Skin epidermis (tissue), 12 donors: ENCODE measurements around the gene IL22RA1.
A peak's percentile ranks its signal among the peaks of the same experiment; 100 is the strongest.

ENCODE experiments used
- H3K27ac ChIP-seq, 21 experiments: fragments of 200-600 bp; sonication (generic) in 11 of 21; one replicate each; pipeline ENCODE4 v1.5.0; 2020; ENCODE audit warnings: mild to moderate bottlenecking in 3 of 21, inconsistent platforms in 2 of 21, moderate library complexity in 2 of 21
- H3K4me3 ChIP-seq, 7 experiments: fragments of 200-600 bp; sonication (generic) in 2 of 7; one replicate each; pipeline ENCODE4 v1.5.0; 2020; ENCODE audit warnings: inconsistent platforms in 2 of 7, mild to moderate bottlenecking in 2 of 7, moderate library complexity in 1 of 7

Gene IL22RA1

DNA sequence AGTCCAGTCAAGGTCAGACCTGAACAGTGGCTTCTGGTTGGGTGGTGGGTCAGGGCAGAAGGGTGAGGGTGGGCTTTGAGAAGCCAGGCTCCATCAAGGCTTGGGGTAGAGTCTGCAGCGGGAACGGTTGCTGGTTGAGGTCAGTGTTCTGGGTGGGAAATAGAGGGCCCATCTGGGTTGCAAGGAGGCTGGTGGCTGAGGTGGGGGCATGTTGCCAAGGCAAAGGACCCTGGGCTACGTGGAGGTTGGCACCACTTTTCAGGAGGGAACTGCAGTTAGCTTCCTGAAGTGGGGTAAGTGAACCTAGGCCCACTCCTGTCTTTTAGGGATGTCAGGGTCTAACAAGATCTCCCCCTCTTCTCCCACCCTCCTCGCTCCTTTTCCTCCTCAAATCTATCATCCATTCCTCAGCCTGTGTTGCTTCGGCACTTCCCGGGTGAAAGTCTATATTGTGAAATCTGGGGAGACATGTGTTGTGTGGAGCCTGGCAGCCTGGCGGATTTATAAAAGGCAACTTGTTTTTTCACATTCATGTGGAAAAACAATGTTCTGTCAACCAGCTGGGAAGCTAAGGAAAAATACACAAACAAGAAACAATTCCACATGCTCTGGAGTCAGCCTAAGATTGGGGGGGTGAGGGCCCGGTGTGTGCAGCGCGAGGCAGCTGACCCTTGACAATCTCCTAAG lies 1.5 kb downstream of the IL22RA1 start:
- peak overlapping the region in 10 of 21 experiments; percentile 19 to 82 (median 68) for H3K27ac ChIP-seq
- H3K4me3 ChIP-seq = peak overlapping the region in 4 of 7 experiments; percentile 39 to 60 (median 44)

DNA sequence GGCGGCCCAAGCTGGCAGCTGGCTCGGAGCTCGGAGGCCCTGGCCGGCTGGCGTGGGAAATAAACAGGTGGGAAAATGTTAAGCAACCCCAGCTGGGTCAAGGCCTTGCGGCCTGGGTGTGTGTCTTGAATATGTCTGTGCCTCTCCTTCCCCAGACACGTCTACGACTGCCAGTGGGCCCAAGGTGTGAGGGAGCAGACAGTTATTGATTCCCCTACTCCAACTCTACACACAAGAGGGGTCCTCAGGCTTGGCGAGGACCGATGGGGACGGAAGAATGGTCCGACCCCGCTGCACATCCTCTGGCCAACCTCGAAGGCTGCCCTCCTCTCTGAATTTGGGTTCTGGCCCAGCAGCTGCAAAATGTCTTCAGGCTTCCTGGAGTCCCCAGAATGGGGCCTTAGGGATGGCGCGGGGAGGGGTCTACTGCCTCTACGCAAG lies 2.2 kb downstream of the IL22RA1 start:
- H3K4me3 ChIP-seq = no peak overlapping the region

DNA sequence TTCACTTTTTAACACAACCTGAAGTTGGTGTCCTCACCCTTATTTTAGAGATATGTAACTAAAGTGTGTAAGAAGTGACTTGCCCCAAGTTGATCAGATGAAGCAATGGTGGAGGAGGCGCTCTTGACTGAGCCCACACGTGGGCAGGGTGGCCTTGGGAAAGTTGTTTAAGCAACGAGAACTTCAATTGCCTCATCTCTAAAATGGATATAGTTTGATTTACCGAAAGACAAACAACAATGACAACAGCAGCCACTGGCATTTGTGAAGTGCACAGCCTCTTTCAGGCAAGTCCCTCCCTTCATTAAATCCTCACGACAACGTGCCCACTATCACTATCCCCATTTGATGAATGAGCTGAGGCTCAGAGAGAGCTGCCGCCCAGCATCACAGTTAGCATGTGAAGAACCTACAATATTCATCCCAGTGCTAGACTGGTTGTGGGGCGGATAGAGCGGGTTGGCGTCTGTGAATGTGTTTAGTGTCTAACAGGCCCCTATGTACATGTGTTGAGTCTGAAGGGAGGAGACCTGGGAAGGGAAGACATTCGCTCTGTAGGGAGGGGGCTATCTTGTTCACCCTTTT lies 3.0 kb downstream of the IL22RA1 start:
- H3K27ac ChIP-seq = peak overlapping the region in 4 of 21 experiments; percentile 3 to 60 (median 38)

More for the DNA sequence above, 2.2 kb downstream of the IL22RA1 start:
- H3K27ac ChIP-seq = peak overlapping the region in 4 of 21 experiments; percentile 43 to 68 (median 64)

DNA sequence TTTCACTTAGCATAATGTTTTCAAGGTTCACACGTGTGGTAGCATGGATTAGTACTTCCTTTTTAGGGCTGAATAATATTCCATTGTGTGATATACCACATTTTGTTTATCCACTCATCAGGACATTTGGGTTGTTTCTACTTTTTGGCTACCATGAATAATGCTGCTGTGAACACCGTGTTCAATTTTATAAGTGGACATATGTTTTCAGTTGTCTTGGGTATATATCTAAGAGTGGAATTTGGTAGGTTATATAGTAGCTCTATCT lies 3.8 kb downstream of the IL22RA1 start:
- Histone ChIP-seq H3K27ac (no peak overlapping the region), H3K4me3 (no peak overlapping the region)

More for the DNA sequence above, 3.0 kb downstream of the IL22RA1 start:
- H3K4me3 ChIP-seq = no peak overlapping the region

DNA sequence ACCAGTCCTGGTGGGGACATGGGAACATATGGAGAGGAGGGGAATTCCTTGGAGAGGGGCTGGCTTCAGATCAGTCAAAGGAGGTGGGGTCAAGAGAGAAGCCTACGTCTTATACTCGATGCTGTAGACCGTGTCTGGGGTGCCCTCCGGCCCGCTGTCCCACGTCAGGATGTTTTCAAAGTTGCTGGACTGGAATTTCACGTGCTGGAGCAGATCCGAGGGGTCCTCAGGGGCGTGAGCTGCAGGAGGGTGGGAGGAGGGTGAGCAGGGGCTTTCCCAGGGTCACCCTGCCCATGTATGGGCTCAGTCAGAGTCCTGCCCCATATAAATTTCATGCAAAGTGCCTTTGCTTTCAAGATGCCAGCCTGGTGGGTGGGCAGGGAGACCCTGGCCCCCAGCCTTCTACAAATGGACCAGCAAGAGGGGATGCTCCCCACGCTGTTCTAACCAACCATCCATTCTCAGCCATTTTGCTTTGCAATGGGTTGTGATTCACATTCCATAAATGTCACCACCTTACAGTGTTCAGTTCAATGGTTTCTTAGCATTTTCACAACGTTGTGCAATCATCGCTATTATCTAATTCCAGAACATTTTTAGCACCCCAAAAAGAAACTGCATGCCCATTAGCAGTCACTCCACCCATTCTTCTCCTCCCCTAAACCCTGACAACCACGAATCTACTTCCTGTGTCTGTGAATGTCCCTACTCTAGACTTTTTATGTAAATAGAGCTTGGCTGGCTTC lies 4.3 kb downstream of the IL22RA1 start:
- no peak overlapping the region for H3K27ac ChIP-seq
- H3K4me3 ChIP-seq = no peak overlapping the region

DNA sequence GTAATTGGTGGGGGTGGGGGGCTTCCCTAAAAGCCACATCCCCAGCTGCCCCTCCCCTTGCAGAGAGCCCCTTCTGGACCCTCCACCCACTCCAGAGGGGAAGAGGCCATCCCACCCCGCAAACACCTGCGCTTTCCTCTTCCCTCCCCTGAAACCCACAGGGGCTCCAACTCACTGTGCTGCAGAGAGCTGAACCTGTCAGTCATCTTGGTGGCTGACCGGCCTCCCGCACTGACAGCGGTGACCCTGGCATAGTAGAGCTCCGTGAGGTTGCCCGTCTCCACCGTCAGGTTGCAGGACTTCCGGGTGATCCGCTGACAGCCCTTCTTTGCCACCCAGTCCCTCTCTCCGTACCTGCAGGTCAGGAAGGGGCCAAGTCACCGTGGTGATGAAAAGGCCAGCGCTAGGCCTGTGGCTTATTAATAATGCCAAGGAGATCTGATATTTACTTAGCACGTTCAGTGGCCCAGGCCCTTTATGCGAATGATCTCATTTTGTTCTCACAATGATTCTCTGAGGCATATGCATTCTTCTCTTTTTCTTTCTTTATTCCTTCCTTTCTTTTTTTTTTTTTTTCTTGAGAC lies 5.9 kb downstream of the IL22RA1 start:
- no peak overlapping the region for H3K27ac ChIP-seq
- H3K4me3 ChIP-seq = no peak overlapping the region

DNA sequence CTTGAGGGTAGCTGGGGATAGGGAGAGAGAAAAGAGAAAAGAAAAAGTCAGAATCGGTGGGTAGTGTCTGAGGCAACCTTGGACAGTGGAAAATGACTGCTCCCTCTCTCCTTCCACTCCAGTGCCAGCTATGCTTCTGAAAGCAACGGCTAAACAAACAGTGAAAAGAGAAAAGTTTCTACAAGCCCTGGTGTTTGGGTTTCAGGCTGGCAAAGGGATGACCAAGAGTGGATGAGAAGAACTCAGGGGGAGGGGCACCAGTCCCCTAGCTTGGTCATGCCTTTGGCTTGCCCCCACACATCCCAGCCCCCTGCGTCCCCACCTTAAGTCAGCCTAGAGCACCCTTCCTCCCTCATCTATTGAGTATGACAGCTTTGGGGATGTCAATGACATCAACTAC lies 8.6 kb downstream of the IL22RA1 start:
- Histone ChIP-seq H3K4me3 (no peak overlapping the region), H3K27ac (no peak overlapping the region)

DNA sequence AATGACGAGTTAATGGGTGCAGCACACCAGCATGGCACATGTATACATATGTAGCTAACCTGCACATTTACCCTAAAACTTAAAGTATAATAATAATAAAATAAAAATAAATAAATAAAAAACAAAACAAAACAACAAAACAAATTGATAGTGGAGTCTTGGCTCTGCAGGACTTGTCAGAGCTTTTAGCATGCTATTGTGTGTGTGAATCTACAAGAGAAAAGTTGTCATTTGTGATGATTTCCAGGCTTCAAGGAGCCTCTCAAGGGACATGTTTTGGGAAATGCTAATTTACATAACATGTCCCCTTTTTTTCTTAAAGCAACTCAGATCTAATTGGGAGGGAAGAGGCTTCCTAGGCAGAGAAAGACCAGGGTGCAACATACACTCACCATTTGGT lies 9.1 kb downstream of the IL22RA1 start:
- no peak overlapping the region for H3K27ac ChIP-seq
- no peak overlapping the region for H3K4me3 ChIP-seq

DNA sequence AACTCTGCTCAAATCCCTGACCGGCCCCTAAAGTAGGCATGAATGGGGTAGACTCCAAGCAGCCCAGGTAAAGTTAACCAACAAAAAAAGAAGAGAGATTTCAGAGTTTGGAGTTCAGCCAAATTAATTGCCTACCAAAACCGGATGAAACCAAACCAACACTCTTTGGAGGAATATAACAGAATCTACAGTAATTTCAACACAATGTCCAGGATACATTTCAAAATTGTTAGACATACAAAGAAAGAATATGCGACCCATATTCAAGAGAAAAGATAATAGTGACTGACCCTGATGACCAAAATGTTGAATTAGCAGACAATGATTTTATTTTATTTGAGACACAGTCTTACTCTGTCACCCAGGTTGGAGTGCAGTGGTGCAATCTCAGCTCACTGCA lies 12.6 kb downstream of the IL22RA1 start:
- H3K27ac ChIP-seq = no peak overlapping the region

DNA sequence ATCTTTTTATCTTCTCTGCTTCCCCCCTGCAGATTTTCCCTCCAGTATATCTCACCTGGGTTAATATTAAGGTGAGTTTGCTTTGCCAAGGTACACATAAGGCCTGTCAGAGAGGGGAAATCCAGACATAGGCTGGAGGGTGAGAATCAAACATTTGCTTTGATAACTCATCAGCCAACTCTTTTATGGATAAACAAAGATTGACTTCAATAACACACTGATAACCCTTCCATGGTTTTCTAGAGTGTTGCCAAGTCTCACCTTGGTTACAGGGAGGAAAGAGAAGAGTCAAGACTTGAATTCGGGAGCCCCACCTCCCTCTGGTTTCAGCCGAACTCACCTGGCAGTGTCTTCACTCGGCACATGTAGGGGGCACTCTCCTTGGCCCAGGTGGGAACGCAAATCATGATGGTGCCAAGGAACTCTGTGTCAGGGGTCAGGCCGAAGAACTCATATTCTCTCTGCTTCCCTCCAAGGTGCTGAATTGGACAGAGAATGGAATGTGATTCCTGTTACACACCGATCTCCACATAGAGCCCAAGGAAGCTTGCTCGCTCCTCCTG lies 15.1 kb downstream of the IL22RA1 start:
- Histone ChIP-seq H3K27ac (no peak overlapping the region), H3K4me3 (no peak overlapping the region)

More for the DNA sequence above, 12.6 kb downstream of the IL22RA1 start:
- no peak overlapping the region for H3K4me3 ChIP-seq

DNA sequence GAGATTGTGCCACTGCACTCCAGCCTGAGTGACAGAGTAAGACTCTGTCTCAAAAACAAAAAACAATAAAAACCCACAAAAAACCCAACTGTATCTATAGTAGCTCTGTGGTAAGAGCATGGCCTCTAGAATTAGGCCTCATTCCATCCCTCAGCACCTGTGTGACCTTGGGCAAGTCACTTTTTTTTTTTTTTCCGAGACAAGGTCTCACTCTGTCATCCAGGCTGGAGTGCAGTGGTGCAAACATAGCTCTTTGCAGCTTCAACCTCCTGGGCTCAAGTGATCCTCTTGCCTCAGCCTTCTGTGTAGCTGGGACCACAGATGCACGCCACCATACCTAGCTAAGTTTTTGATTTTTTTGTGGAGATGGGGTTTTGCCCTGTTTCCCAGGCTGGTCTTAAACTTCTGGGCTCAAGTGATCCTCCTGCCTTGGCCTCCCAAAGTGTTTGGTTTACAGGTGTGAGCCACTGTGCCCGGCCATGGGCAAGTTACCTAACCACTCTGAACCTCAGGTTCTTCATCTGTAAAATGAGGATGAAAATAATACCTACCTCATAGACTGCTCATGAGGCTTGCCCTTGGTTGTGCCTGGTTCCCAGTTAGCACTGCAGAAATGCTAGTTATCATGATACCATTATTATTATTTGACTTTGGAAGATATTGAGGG lies 15.7 kb downstream of the IL22RA1 start:
- H3K4me3 ChIP-seq = no peak overlapping the region
- H3K27ac ChIP-seq = no peak overlapping the region

DNA sequence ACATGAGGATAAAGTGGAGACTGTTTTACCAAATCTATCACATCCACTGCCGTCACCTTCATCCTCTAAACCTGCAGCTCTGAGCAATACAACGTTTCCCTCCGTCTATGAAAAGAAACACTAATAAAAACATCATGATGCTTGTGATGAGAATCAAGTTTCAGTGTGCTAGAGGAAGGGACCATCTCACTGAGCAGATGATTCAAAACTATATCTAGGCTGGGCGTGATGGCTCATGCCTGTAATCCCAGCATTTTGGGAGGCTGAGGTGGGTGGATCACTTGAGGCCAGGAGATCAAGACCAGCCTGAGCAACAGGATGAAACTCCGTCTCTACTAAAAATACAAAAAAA lies 16.3 kb downstream of the IL22RA1 start:
- no peak overlapping the region for H3K27ac ChIP-seq

DNA sequence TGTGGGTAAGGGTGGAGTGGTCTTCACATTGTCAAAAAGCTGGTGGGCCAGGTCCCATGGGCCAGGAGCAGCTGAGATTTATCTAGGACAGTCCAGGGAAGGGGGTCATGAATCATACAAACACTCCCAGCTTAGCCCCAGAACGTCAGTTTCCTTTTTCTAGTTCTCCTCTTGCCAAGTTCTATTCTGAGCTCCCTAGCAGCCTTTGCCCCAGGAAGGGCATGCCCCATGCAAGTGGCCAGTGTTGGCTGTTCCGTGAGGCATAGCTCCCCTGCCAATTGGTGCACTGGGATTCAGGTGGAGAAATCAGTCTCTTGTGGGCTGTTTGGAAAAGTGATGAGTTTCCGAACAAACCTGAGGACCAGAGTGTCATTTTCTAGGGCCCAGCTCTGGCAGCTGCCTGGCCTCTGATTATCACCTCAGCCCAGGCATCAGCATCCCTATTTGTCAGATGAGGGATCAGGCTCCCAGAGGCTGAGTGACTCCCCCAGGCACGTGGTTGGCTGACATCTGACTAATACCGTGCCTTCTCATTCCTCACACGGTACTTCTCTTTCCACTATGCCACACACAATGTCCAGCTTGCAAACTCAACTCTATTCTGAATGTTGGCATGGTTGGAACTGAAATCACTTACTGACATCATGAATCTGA lies 16.8 kb downstream of the IL22RA1 start:
- no peak overlapping the region for H3K4me3 ChIP-seq
- no peak overlapping the region for H3K27ac ChIP-seq

More for the DNA sequence above, 16.3 kb downstream of the IL22RA1 start:
- H3K4me3 ChIP-seq = no peak overlapping the region

DNA sequence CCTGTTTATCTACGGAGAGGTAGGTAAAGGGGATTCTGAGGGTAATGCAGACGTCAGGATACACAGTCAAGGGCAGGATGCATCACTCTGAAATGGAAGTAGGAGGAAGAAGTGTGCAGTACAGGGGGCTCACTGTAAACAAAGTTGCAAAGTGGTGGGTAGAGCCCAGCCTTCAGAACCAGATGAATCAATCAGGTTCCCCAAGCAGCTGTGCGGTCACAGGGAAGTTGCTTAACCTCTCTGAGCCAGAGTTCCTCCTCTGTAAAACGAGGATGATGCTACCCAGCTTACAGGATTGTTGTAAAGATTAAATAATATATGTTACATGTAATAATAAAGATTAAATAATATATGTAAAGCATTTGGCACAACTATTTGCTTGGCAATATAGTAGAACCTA lies 17.5 kb downstream of the IL22RA1 start:
- H3K27ac ChIP-seq = no peak overlapping the region
- no peak overlapping the region for H3K4me3 ChIP-seq

DNA sequence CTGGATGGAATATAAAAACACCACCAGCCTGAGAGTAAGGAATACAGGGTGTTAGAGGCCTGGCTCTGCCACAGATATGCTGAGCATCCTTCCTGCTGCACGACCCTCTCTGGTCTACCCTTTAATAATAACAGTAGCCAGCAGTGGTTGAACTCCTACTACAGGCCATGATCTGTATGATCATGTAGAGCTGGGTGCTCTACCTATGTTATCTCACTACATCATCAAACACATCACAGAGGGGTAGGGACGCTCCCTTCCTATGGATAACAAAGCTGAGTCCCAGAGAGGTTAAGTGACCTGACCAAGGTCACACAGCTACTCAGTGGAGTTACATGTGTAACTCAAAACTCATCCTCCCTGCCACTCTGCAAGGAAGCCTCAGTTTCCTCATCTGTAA lies 18.0 kb downstream of the IL22RA1 start:
- no peak overlapping the region for H3K4me3 ChIP-seq
- no peak overlapping the region for H3K27ac ChIP-seq

DNA sequence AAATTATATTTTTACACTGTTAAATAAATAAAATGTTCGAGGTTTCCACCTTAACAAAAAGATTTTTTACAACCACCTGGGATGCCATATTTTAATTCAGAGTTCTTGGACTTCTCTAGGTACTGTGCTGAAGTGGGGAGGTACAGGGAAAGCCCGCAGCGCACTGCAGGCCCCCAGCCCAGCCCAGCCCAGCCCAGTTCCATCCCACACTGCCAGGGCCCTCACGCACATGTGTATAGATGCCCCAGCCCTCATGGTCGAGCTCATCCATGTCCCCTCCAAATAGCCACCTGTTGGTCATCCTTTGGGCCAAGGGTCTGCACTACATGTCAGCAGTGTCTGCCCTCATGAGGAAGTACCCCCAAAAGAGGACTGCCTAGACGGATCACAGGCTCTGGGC lies 19.3 kb downstream of the IL22RA1 start:
- no peak overlapping the region for H3K27ac ChIP-seq
- no peak overlapping the region for H3K4me3 ChIP-seq

DNA sequence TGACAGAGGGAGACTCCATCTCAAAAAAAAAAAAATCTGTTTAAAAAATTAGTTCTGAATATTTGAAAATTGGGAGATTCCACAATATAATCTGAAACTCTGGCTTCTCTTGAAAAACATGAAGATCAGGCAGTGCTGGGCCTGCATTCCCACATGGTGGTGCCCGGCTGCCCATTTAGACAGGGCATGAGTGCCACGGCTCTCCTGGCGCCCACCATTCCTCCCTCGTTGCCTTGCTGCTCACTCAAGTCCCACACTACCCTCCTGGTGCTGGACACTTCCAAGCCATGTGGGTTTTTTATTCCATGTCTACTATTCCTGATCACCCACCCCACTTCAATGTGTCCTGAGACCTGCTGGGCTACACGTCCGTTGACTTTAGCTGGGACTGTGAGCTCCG lies 20.2 kb downstream of the IL22RA1 start:
- Histone ChIP-seq H3K27ac (no peak overlapping the region), H3K4me3 (no peak overlapping the region)

DNA sequence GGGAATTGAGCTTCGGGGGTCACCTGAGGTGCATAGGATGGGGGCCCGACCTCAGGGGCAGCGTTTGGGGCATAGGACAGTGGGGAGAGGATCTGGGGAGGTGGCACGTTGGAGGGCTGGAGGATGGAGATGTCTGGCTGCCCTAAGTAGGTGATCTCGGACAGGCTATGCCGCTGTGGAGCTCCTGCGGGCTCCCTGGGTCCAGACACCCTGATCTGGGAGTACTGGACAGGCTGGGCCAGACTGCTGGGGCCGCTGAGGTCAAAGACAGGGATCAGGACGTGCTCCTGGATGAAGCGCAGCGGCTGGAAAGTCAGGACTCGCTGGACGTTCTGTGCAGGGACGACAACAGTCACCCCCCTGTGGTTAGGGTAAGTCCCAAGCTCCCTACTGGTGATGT lies 21.5 kb downstream of the IL22RA1 start:
- no peak overlapping the region for H3K4me3 ChIP-seq
- peak overlapping the region in 12 of 21 experiments; percentile 7 to 84 (median 74) for H3K27ac ChIP-seq

DNA sequence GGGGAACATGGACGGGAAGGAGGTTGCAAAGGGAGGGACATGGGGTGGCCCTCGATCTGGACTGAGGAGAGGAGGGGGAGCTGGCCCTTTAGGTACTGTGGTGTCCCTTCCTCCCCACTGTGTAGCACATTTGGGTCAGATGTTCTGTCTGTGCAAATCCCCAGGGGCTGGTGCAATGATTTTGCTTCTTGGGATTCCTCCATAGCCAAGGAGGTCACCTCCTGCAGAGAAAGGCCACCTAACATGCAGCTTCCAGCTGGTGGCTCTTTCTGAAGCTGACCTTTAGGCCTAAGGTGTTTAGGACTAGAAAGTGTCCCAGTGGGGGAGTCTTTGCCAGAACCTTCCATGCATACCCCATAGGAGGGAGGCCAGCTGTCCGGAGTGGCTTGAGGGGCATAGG lies 22.0 kb downstream of the IL22RA1 start:
- peak overlapping the region in 19 of 21 experiments; percentile 7 to 84 (median 73) for H3K27ac ChIP-seq
- no peak overlapping the region for H3K4me3 ChIP-seq
